SK-N-SH treated with all-trans-retinoic acid at 6 μM for 48 hours (cell line): ENCODE results near the gene CMTR1.

Source experiments
- ARNTL ChIP-seq: fragments of 450-650 bp; formaldehyde crosslinking; IDR thresholded peaks from 2 replicates; pipeline ENCODE4 v1.5.0; 2020; ENCODE audit warnings: low read depth, mild to moderate bottlenecking, moderate library complexity, borderline replicate concordance
- PATZ1 ChIP-seq: fragments of 250-450 bp; sonication (Bioruptor Pico); IDR thresholded peaks from 2 replicates; pipeline ENCODE4 v1.8.0; 2020; ENCODE audit warnings: mild to moderate bottlenecking, moderate library complexity, borderline replicate concordance
- PPARA ChIP-seq: fragments of 250-450 bp; sonication (Bioruptor Pico); IDR thresholded peaks from 2 replicates; pipeline ENCODE4 v1.5.0; 2020; ENCODE audit warnings: mild to moderate bottlenecking, borderline replicate concordance
- SNAI2 ChIP-seq: fragments of 250-450 bp; sonication (Bioruptor Pico); IDR thresholded peaks from 2 replicates; pipeline ENCODE4 v1.5.0; 2020; ENCODE audit warnings: mild to moderate bottlenecking, moderate library complexity

GRCh38 chr6:37473364-37474095, 40.5 kb downstream of the CMTR1 start:
- TF ChIP-seq PATZ1 (CRISPR knock-in tag): no peak
- TF ChIP-seq SNAI2 (CRISPR knock-in tag): no peak
- TF ChIP-seq ARNTL: no peak
- TF ChIP-seq PPARA: no peak
